SK-N-MC (cell line): ENCODE data around the gene CRYGN.

Experiments
- EZH2 ChIP-seq: fragments of 200-600 bp; sonication (generic); IDR thresholded peaks from one replicate; pipeline ENCODE4 v1.6.1; 2017; ENCODE audit warnings: antibody characterized with exemption
- FOXP2 ChIP-seq: optimal IDR thresholded peaks from 2 replicates; pipeline ENCODE3; 2011; ENCODE audit warnings: mild to moderate bottlenecking, moderate library complexity; ENCODE audit not compliant: insufficient read depth; ENCODE audit errors: extremely low read length, control extremely low read depth
- POLR2AphosphoS5 ChIP-seq: IDR thresholded peaks from 2 replicates; pipeline ENCODE4 v1.6.1; 2012; ENCODE audit warnings: mild to moderate bottlenecking, low read depth, low read length, borderline replicate concordance

- no peak for TF ChIP-seq EZH2
- no peak for TF ChIP-seq POLR2AphosphoS5
- TF ChIP-seq FOXP2: no peak
Observed at GRCh38 chr7:151429237-151429559, 10.7 kb downstream of the CRYGN start.
